ENCODE results near the gene USP22. TPM values are rescaled to one million over a fixed set of nuclear protein-coding genes. Genes with fewer than 3 reads are reported as not detected.
"Not testable (repeated sequence)": the region's sequence is repeated elsewhere in the genome, so short reads cannot be mapped to it uniquely, and the experiment has no call there.

Gene USP22
- total RNA-seq, 1 donor from 2014 or later: 152 TPM

DNA sequence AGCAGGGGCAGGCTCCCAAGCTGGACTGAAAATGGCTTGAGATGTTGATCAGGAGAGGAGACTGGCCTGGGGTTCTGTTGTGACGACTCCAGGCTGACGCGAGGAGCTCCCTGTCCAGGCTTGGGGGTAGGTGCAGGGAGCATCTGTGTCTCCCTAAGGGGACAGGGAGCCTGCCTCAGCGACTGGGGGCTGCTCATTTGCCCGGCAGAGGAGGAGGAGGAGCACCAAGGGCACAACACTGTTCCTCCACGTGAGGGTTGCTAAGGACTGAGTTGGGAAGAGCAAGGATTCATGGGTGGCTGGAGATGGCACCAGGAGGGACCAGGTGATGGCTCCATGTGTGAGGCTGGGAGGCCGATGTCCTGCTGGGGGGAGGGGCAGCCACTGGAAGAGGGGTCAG, 53.3 kb downstream of the USP22 start:
- Mint-ChIP-seq H3K4me1 (peaks cover 2% of the 10 kb centered on the region), H3K27ac (no peak overlapping the region), H3K9me3 (no peaks in the 10 kb centered on the region), H3K4me3 (no peak overlapping the region), H3K36me3 (ENCODE audit: low read depth) (no peaks in the 10 kb centered on the region), H3K27me3 (no peaks in the 10 kb centered on the region)
- intact Hi-C loops (cut with micrococcal nuclease): no loop called here
- no peak for DNase-seq

DNA sequence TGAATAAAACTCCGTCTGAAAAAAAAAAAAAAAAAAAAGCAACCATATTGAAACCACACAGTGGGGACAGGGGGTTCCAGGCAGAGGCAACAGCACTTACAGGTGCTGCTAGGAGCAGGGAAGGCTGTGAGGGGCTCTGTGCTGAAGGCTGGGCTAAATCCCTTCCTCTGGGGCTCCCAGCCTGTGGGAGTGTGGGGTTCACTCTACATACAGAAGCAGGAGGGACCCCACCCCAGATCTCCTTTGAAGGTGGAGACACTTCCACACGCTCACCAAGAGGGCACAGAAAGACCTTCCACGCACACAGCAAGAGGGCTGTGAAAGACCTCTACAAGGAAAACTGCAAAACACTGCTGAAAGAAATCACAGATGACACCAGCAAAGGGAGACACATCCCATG, 53.9 kb downstream of the USP22 start:
- H3K4me1 Mint-ChIP-seq: peaks cover 2% of the 10 kb centered on the region
- H3K36me3 Mint-ChIP-seq (ENCODE audit: low read depth): no peaks in the 10 kb centered on the region
- no peaks in the 10 kb centered on the region for H3K27me3 Mint-ChIP-seq
- intact Hi-C loops (cut with micrococcal nuclease): no loop called here
- no peak overlapping the region for H3K4me3 Mint-ChIP-seq
- H3K27ac Mint-ChIP-seq: no peak overlapping the region
- DNase-seq: no peak
- H3K9me3 Mint-ChIP-seq: no peaks in the 10 kb centered on the region

DNA sequence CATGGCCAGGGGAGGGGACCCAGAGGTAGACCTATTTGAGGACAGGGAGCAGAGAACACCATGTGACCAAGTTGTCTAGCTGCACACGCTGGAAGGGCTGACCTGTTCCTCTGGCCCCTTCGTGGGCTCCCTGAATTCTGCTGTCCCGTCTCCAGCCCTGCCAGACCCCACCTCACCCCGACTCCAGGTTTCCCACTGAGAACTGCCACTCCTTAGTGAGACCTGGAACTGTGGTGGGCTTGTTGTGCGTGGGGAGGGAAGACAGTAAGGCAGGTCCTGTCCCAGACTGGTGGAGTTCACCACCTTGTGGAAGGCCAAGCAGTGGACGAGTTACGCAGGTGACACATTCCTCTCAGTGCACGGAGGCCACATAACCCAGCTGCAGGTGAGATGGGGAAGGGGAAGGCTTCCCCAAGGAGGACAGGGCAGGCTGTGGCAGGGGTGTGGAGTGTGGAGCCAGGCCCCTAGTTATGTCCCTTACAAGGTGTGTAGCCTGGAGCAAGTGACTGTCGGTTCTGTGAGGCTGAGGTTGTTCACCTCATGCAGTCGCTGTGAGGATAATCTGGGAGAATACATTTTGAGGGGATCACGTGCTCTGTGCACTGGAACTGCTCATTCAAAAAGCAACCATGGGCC, 54.7 kb downstream of the USP22 start:
- Mint-ChIP-seq H3K36me3 (ENCODE audit: low read depth) (no peaks in the 10 kb centered on the region), H3K4me1 (peaks cover under 1% of the 10 kb centered on the region), H3K9me3 (no peaks in the 10 kb centered on the region), H3K4me3 (no peak overlapping the region), H3K27me3 (no peaks in the 10 kb centered on the region), H3K27ac (no peak overlapping the region)
- DNase-seq: no peak
- intact Hi-C loops (cut with micrococcal nuclease): no loop called here

DNA sequence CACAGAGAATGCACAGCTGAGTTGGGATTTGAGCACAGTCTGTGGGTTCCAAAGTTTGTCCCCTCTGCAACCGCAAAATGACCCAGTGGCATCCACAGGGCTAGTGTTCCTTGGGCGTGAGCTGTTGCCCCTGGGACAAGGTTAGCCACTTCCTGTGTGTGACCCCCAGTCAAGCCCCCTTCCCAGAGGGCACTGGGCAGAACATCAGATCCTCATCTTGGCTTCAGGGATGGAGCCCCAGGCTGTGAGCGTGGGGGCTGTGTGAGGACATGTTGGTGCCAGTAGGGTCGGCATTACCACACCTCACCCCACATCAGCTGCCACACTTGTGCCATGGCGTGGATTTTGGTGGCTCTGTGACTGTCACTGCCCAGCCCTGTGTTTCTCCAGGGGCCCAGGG, 55.3 kb downstream of the USP22 start:
- H3K27ac Mint-ChIP-seq: no peak overlapping the region
- intact Hi-C loops (cut with micrococcal nuclease): no loop called here
- no peaks in the 10 kb centered on the region for H3K27me3 Mint-ChIP-seq
- no peak overlapping the region for H3K4me3 Mint-ChIP-seq
- H3K36me3 Mint-ChIP-seq (ENCODE audit: low read depth): no peaks in the 10 kb centered on the region
- no peaks in the 10 kb centered on the region for H3K4me1 Mint-ChIP-seq
- H3K9me3 Mint-ChIP-seq: no peaks in the 10 kb centered on the region
- no peak for DNase-seq

DNA sequence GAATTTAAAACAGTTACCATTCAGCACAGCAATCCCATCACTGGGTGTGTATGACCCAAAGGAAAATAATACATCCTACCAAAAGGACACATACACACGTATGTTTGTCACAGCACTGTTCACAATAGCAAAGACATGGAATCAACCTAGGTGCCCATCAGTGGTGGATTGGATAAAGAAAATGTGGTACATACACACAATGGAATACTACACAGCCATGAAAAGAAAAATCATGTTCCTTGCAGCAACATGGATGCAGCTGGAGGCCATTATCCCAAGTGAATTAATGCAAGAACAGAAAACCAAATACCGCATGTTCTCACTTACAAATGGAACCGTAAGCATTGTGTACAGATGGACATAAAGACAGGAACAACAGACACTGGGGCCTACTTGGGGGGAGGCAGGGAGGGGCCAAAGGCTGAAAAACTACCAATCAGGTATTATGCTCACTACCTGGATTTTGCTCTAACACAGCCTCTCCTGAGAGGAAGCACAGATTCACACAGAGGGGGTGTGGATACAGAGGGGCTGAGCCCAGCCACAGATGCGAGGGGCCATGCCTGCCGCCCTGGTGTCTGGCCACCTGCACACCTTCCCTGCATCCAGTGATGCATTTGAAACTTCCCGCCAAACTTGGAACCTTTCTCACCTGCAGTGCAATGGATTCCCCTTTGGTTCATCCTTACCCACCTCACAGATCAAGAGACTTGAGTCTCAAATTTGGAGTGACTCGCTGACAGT, 55.9 kb downstream of the USP22 start:
- intact Hi-C loops (cut with micrococcal nuclease): no loop called here
- H3K4me3 Mint-ChIP-seq: no peak overlapping the region
- no peak for DNase-seq
- no peaks in the 10 kb centered on the region for H3K27me3 Mint-ChIP-seq
- H3K27ac Mint-ChIP-seq: no peak overlapping the region
- H3K4me1 Mint-ChIP-seq: no peaks in the 10 kb centered on the region
- no peaks in the 10 kb centered on the region for H3K36me3 Mint-ChIP-seq (ENCODE audit: low read depth)
- no peaks in the 10 kb centered on the region for H3K9me3 Mint-ChIP-seq

DNA sequence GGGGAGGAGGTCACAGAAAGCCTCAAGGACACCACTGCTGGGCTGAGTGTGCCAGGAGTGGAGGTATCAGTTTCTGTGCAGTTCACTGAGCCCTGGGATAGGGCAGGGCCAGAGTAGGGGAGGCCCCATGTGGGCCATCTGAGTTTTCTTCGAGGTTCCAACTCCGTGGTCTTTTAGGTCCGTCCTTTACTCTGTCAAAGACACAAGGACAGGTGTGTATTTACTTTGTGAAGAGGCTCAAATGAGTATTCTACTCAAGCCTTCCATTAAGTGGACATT, 59.5 kb downstream of the USP22 start:
- no peak overlapping the region for H3K27ac Mint-ChIP-seq
- no peaks in the 10 kb centered on the region for H3K9me3 Mint-ChIP-seq
- no peaks in the 10 kb centered on the region for H3K4me1 Mint-ChIP-seq
- H3K4me3 Mint-ChIP-seq: no peak overlapping the region
- no peaks in the 10 kb centered on the region for H3K36me3 Mint-ChIP-seq (ENCODE audit: low read depth)
- intact Hi-C loops (cut with micrococcal nuclease): no loop called here
- no peaks in the 10 kb centered on the region for H3K27me3 Mint-ChIP-seq
- DNase-seq: no peak

DNA sequence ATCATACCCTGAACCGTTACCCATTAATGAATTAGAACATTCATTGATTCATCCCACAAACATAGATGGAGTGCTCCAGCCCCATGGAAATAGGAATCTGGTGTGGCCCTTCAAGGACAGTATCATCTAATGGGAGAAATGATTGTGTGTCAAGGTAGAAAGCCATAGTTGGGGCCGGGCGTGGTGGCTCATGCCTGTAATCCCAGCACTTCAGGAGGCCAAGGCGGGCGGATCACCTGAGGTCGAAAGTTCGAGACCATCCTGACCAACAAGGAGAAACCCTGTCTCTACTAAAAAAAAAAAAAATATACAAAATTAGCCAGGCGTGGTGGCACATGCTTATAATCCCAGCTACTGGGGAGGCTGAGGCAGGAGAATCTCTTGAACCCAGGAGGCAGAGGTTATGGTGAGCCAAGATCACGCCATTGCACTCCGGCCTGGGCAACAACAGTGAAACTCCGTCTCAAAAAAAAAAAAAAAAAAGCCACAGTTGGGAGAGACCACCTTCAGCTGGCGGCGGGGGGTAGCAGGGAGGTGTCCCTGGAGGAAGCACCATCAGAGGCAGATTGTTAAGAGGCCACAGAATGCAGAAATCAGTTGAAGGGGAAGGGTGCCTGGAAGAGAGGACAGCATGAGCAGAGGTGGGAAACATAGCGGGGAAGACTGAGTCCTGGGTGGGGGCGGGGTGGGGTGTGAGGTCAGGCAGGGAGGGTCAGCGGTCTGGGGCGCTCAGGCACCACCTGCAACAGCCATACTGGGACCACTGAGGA, 60.0 kb downstream of the USP22 start:
- Mint-ChIP-seq H3K27me3 (no peaks in the 10 kb centered on the region), H3K36me3 (ENCODE audit: low read depth) (no peaks in the 10 kb centered on the region), H3K9me3 (no peaks in the 10 kb centered on the region), H3K4me3 (no peak overlapping the region), H3K27ac (no peak overlapping the region), H3K4me1 (no peaks in the 10 kb centered on the region)
- intact Hi-C loops (cut with micrococcal nuclease): no loop called here
- no peak for DNase-seq

DNA sequence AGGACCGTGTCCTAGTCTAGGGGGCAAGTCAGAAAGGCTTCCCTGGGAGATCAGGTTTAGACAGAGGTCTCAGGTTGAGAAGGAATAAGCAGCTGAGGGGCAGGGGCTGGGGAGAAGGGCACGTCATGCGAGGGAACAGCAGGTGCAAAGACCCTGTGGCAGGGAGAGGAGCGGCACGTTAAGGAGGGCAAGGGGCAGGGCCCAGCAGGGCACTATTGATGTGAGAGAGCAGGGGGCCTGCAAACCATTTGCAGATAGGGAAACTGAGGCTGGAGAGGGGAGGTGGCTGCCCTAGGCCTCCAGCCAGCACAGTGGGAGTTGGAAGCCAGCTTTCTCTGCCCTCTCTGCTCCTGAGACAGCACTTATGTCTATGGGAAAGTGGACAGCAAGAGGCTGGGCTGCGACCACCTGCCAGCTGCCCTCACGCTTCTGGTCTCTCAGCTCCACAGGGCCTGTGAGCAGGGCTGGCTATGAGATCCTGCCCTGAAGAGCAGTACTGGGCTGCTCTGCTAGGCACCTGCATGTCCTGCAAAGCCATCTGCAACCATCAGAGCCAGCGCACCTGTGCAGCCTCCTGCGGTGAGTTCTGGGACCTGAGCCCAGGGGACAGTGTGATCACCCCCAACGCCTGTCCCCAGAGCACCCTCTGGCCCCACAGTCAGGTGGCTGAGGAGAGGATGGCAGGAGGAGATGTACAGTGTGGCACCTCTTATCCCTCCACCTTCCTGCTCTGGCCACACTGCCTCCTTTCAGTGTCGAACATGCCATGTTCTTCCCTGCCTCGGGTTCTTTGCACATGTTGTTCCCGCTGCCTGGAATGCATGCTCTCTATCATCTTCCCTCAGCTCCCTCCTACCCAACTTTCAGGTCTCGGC, 61.5 kb downstream of the USP22 start:
- intact Hi-C loops (cut with micrococcal nuclease): no loop called here
- Mint-ChIP-seq H3K9me3 (no peaks in the 10 kb centered on the region), H3K27ac (no peak overlapping the region), H3K36me3 (ENCODE audit: low read depth) (no peaks in the 10 kb centered on the region), H3K4me3 (no peak overlapping the region), H3K4me1 (no peaks in the 10 kb centered on the region), H3K27me3 (peaks cover 1% of the 10 kb centered on the region)
- DNase-seq: peak; percentile 46

DNA sequence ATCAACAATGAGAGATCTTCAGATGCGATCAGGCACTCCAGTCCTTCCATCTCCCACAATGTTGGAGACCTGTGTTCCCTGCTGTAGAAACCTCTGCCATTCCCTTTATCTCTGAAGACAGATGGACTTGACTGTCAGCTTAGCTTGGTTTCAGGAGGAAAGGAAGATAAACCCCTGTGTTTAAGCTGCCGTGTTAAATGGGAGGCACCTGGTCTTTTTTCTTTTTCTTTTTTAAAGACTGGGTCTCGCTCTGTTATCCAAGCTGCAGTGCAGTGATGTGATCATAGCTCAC, 63.1 kb downstream of the USP22 start:
- DNase-seq: no peak
- H3K27me3 Mint-ChIP-seq: peaks cover 8% of the 10 kb centered on the region
- no peak overlapping the region for H3K27ac Mint-ChIP-seq
- H3K9me3 Mint-ChIP-seq: no peaks in the 10 kb centered on the region
- H3K4me1 Mint-ChIP-seq: no peaks in the 10 kb centered on the region
- intact Hi-C loops (cut with micrococcal nuclease): no loop called here
- no peak overlapping the region for H3K4me3 Mint-ChIP-seq
- H3K36me3 Mint-ChIP-seq (ENCODE audit: low read depth): no peaks in the 10 kb centered on the region

DNA sequence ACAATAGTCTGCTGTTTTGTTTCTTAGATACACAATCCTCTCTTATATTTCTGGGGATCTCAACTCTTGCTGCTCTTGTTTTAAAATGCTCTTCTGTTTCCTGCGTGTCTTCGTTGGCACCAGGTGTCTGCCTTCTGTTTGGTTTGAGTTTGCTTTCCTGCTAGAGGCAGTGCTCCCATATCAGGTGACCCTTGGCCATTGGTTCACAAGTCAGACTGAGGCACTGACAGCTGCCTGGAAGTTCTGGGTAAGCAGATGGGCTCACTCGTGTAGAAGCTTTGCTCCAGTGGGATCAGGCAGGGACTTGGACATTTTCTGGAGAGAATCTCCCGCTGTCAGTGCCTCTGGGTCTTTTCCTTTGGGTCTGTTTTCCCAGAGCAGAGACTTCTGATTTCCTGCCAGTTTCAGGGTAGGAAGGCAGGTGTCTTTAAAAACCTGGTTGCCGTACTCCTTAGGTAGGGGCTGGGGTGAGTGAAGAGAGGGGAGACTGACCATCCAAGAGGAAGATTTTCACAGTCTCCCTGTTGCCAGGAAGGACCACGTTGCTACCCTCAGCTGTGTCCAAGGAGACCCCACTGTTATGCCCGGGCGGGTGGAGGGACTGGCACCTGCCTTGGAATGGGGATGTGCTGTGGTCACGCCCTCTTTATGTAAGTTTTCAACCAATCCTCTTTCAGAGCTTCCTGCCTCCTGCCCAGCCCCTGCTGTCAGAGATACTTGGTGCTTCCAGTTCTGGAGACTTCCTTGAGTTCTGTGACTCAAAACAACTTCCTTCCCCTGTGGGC, 63.6 kb downstream of the USP22 start:
- H3K36me3 Mint-ChIP-seq (ENCODE audit: low read depth); H3K4me3 Mint-ChIP-seq; H3K4me1 Mint-ChIP-seq; H3K27ac Mint-ChIP-seq; H3K9me3 Mint-ChIP-seq; intact Hi-C loops (cut with micrococcal nuclease); H3K27me3 Mint-ChIP-seq: not testable (repeated sequence)
- peak; percentile 50 for DNase-seq

DNA sequence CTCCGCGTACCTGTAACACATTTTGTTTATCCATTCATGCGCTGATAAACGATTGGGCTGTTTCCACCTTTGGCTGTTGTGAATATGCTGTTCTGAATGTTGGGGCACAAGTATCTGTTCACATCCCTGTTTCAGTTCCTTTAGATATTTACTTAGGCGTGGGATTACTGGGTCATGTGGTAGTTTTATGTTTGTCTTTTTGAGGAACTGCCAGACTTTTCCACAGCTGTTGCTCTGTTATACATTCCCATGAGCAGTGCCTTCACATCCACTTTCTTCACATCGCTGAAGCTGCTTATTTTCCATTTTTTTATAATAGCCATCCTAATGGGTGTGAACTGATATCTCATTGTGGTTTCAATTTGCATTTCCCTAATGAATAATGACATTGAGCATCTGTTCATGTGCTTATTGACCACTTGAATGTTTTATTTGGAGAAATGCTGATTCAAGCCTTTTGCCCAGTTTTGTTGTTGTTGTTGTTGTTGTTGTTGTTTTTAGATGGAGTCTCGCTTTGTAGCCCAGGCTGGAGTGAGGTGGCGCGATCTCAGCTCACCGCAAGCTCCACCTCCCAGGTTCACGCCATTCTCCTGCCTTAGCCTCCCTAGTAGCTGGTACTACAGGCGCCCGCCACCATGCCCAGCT, 65.1 kb downstream of the USP22 start:
- H3K36me3 Mint-ChIP-seq (ENCODE audit: low read depth); DNase-seq; H3K9me3 Mint-ChIP-seq; H3K27ac Mint-ChIP-seq; intact Hi-C loops (cut with micrococcal nuclease); H3K4me3 Mint-ChIP-seq; H3K4me1 Mint-ChIP-seq: not testable (repeated sequence)
- H3K27me3 Mint-ChIP-seq: peaks cover 12% of the 10 kb centered on the region

DNA sequence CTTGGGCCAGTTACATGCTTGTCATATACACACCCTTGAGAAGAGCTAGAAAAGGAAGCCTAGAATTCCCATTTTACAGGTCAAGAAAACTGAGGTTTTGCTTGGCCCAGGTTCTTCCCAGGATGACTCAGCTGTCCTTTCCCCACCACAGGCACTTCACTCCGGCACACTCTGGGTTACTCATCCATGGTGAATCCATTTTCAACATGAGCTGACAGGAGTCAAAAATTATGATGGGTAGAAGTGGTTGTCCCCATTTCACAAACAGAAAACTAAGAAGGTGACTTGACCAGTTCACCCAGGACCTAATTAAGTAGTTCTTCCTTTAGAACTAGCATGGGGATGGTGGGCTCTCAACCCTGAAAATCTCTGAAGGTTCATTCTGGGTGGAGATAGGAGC, 67.2 kb downstream of the USP22 start:
- no peaks in the 10 kb centered on the region for H3K9me3 Mint-ChIP-seq
- H3K4me3 Mint-ChIP-seq: no peak overlapping the region

DNA sequence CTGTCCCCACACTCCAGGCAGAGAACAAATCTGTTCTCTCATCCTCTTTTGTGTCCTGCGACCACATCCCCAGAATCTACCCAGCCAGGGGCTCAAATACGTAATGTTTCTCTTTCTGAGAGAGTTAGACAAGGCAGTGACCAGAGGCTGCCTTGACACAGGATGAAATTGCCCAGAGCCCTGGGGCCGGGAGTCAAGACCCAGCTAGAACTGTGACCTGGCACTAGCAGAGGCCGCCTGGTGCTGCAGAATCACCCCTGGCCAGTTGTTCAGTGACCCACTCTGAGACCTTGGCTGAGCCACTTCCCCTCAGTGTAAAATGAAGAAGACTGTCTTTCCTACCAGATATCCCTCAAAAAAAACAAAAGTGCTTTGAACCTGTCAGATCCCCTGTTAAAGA, 72.5 kb downstream of the USP22 start:
- Mint-ChIP-seq H3K27ac (no peak overlapping the region), H3K4me3 (no peak overlapping the region), H3K9me3 (no peaks in the 10 kb centered on the region), H3K27me3 (peaks cover 12% of the 10 kb centered on the region), H3K4me1 (peaks cover 3% of the 10 kb centered on the region), H3K36me3 (ENCODE audit: low read depth) (no peaks in the 10 kb centered on the region)
- intact Hi-C loops (cut with micrococcal nuclease): no loop called here
- DNase-seq: no peak

More for the DNA sequence above, 67.2 kb downstream of the USP22 start:
- Mint-ChIP-seq H3K27ac (no peak overlapping the region), H3K4me1 (no peaks in the 10 kb centered on the region), H3K27me3 (peaks cover 16% of the 10 kb centered on the region), H3K36me3 (ENCODE audit: low read depth) (no peaks in the 10 kb centered on the region)
- no peak for DNase-seq
- intact Hi-C loops (cut with micrococcal nuclease): no loop called here

Measured in activated CD4-positive, alpha-beta T cell treated with anti-CD3 and anti-CD28 coated beads, Interleukin-2, amount 10 ng/mL, durations not matched to agents 24 days and 14 days (primary cell).